HL-60 (cell line): ENCODE results near the gene OR8H1.

ENCODE experiments used
- DNase-seq, 2 experiments: peaks; one replicate each; pipeline ENCODE4 v3.0.0-alpha.2; 2010 to 2020; ENCODE audit warnings: low read depth in 1 of 2, low spot score in 1 of 2
- H3K27ac ChIP-seq: fragments of 250-450 bp; sonication (Bioruptor Pico); replicated peaks from 2 replicates; pipeline ENCODE4 v1.5.1; 2020; ENCODE audit warnings: mild to moderate bottlenecking, moderate library complexity
- H3K27me3 ChIP-seq: fragments of 250-450 bp; sonication (Bioruptor Pico); 2 replicates; pipeline ENCODE4 v1.5.1; 2021; ENCODE audit warnings: mild to moderate bottlenecking, moderate library complexity; ENCODE audit not compliant: insufficient read depth, poor library complexity, severe bottlenecking
- H3K4me3 ChIP-seq: replicated peaks from 2 replicates; pipeline ENCODE4 v1.5.1; 2011; ENCODE audit warnings: mild to moderate bottlenecking, control low read depth, low read length; ENCODE audit not compliant: insufficient read depth
- GABPA ChIP-seq: IDR thresholded peaks from 2 replicates; pipeline ENCODE4 v1.6.1; 2012; ENCODE audit warnings: low read depth
- POLR2AphosphoS5 ChIP-seq: IDR thresholded peaks from 2 replicates; pipeline ENCODE4 v1.6.1; 2012; ENCODE audit warnings: low read depth
- SPI1 ChIP-seq: IDR thresholded peaks from 2 replicates; pipeline ENCODE4 v1.6.1; 2012; ENCODE audit warnings: low read depth, mild to moderate bottlenecking, borderline replicate concordance
- TF ChIP-seq, protein P1 (sequence below): IDR thresholded peaks from one replicate; pipeline ENCODE4 v1.5.1; 2011; ENCODE audit warnings: low read length, control low read depth, inconsistent platforms; ENCODE audit not compliant: insufficient read depth
- TF ChIP-seq, protein P2 (sequence below): IDR thresholded peaks from 2 replicates; pipeline ENCODE4 v1.6.1; 2012; ENCODE audit warnings: low read depth; ENCODE audit not compliant: insufficient replicate concordance

Gene OR8H1

DNA sequence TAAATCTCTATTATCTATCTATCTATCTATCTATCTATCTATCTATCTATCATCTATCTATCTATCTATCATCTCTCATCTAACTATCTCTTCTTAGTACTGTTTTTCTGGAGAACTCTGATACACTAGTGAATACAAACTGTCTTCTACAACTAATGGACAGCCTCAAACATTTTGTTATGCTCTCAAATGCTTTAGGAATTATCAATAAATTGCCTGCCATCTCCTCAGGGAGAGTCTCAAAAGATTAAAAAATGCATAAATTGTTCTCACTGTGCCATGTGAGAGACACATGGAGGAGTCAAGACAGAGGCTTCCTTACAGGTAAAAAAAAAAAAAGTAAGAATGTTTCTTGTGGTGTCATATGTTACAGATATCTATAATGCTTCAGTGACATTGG is 22.8 kb upstream of the OR8H1 start, which contains the start of gene OR8K3:
Gene OR8K3, plus strand, starts transcription at position 301 of the 400 bp plus-strand sequence. CDS start 3,163 bp downstream, outside the sequence.
- no peak for TF ChIP-seq GABPA
- TF ChIP-seq, protein P1, sequence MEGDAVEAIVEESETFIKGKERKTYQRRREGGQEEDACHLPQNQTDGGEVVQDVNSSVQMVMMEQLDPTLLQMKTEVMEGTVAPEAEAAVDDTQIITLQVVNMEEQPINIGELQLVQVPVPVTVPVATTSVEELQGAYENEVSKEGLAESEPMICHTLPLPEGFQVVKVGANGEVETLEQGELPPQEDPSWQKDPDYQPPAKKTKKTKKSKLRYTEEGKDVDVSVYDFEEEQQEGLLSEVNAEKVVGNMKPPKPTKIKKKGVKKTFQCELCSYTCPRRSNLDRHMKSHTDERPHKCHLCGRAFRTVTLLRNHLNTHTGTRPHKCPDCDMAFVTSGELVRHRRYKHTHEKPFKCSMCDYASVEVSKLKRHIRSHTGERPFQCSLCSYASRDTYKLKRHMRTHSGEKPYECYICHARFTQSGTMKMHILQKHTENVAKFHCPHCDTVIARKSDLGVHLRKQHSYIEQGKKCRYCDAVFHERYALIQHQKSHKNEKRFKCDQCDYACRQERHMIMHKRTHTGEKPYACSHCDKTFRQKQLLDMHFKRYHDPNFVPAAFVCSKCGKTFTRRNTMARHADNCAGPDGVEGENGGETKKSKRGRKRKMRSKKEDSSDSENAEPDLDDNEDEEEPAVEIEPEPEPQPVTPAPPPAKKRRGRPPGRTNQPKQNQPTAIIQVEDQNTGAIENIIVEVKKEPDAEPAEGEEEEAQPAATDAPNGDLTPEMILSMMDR, result no peak
- DNase-seq, result no peak
- H3K27me3 ChIP-seq, result no peaks in the 10 kb centered on the region
- H3K27ac ChIP-seq, result no peak within 1 kb of the TSS
- H3K4me3 ChIP-seq, result no peak within 1 kb of the TSS

DNA sequence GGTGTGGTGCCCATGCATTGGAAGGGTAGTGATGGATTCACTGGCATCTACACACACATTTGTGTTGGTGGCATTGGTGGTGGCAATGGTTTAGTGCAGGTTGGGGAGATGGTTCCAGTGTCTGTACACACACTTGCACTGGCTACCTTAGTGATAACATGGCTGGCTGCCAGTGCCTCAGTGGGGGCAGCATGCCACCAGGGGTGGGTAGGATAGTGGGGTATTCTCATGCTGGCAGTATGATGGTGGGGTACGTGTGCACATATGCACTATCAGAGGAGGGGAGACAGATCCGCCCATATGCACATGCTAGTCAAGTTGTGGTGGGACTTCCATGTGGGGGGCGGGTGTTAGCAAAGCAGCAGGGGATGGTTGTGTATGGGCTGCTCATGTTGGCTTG is 15.8 kb upstream of the OR8H1 start:
- no peaks in the 10 kb centered on the region for H3K27me3 ChIP-seq
- TF ChIP-seq, protein P2, sequence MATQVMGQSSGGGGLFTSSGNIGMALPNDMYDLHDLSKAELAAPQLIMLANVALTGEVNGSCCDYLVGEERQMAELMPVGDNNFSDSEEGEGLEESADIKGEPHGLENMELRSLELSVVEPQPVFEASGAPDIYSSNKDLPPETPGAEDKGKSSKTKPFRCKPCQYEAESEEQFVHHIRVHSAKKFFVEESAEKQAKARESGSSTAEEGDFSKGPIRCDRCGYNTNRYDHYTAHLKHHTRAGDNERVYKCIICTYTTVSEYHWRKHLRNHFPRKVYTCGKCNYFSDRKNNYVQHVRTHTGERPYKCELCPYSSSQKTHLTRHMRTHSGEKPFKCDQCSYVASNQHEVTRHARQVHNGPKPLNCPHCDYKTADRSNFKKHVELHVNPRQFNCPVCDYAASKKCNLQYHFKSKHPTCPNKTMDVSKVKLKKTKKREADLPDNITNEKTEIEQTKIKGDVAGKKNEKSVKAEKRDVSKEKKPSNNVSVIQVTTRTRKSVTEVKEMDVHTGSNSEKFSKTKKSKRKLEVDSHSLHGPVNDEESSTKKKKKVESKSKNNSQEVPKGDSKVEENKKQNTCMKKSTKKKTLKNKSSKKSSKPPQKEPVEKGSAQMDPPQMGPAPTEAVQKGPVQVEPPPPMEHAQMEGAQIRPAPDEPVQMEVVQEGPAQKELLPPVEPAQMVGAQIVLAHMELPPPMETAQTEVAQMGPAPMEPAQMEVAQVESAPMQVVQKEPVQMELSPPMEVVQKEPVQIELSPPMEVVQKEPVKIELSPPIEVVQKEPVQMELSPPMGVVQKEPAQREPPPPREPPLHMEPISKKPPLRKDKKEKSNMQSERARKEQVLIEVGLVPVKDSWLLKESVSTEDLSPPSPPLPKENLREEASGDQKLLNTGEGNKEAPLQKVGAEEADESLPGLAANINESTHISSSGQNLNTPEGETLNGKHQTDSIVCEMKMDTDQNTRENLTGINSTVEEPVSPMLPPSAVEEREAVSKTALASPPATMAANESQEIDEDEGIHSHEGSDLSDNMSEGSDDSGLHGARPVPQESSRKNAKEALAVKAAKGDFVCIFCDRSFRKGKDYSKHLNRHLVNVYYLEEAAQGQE, result no peak
- TF ChIP-seq POLR2AphosphoS5, result no peak
- TF ChIP-seq SPI1, result no peak
- TF ChIP-seq, protein P1, result no peak
- no peak for TF ChIP-seq GABPA
- no peak for DNase-seq
- no peak overlapping the region for H3K27ac ChIP-seq
- no peak overlapping the region for H3K4me3 ChIP-seq

DNA sequence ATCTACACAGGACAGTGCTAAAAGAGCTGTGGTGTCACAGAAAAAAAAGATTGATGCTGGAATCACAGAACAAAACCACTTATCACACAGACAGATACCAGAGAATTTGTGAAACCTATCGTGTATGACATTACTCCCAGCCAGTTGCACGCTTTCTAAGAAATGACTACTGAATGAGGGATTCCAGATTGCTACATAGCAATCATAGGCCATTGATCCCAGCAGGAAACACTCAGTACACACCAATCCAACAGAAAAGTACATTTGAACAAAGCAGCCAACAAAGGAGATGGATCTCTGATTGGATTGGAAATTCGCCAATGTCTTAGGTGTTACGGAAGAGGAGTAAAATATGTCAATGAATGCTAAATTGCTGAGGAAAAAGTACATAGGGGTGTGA is 4.8 kb upstream of the OR8H1 start:
- H3K27ac ChIP-seq, result no peak overlapping the region
- H3K4me3 ChIP-seq, result no peak overlapping the region
- no peak for DNase-seq
- no peaks in the 10 kb centered on the region for H3K27me3 ChIP-seq
- TF ChIP-seq POLR2AphosphoS5 (no peak), GABPA (no peak), SPI1 (no peak)
- TF ChIP-seq, protein P2, result no peak
- TF ChIP-seq, protein P1, result no peak

DNA sequence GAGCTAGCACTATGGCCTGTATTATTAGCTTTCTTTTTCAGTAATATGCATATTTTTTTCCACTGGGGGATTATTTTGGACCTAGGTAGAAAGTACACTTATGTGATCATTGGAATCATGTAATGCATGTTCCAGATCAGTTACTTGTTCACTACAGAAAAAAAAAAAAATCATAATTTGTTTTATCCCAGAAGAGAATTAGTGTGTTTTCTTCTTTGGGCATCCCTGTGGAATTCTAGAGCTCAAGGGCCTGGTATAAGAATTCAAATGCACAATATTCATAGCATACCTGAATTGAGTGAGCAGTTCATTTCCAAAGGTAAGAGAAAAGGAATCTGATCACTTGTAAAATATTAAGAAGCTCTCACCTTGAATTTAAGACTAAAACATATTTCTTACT is 18.2 kb downstream of the OR8H1 start, which contains the start of gene OR5T1:
Gene OR5T1, plus strand, starts transcription at position 301 of the 400 bp plus-strand sequence. CDS start 1,485 bp downstream, outside the sequence.
- TF ChIP-seq POLR2AphosphoS5 (no peak), GABPA (no peak), SPI1 (no peak)
- TF ChIP-seq, protein P2, result no peak
- TF ChIP-seq, protein P1, result no peak
- DNase-seq, result no peak
- H3K27me3 ChIP-seq, result no peaks in the 10 kb centered on the region
- no peak within 1 kb of the TSS for H3K4me3 ChIP-seq
- H3K27ac ChIP-seq, result no peak within 1 kb of the TSS
